Left lung (tissue), 10 donors: ENCODE measurements around the gene PTPN18. TPM values are rescaled to one million over a fixed set of nuclear protein-coding genes. Genes with fewer than 3 reads are reported as not detected.

ENCODE experiments used
- ATAC-seq: fragments of 200-7000 bp; cut with Tn5 transposase; one replicate; pipeline ENCODE4 v1.9.1; 2020; ENCODE audit warnings: moderate library complexity
- DNase-seq, 4 donors: peaks; one replicate each; pipeline ENCODE4 v3.0.0-alpha.2; 2013 to 2020
- H3K27ac ChIP-seq, 2 donors: fragments of 200-600 bp; sonication (generic) in 1 of 2; one replicate each; pipeline versions ENCODE4 v1.5.0 to v1.8.0; 2020 to 2021
- H3K27me3 ChIP-seq, 2 donors: fragments of 200-600 bp; sonication (generic) in 1 of 2; one replicate each; pipeline versions ENCODE4 v1.5.0 to v1.8.0; 2020 to 2021
- H3K36me3 ChIP-seq, 2 donors: fragments of 200-600 bp; sonication (generic) in 1 of 2; one replicate each; pipeline versions ENCODE4 v1.5.0 to v1.8.0; 2020 to 2021
- H3K4me1 ChIP-seq, 2 donors: fragments of 200-600 bp; one replicate each; pipeline ENCODE4 v1.8.0; 2021
- H3K4me3 ChIP-seq, 2 donors: fragments of 200-600 bp; sonication (generic) in 1 of 2; one replicate each; pipeline versions ENCODE4 v1.5.0 to v1.8.0; 2020 to 2021; ENCODE audit warnings: mild to moderate bottlenecking in 1 of 2
- H3K9me3 ChIP-seq, 2 donors: fragments of 200-600 bp; sonication (generic) in 1 of 2; one replicate each; pipeline versions ENCODE4 v1.5.0 to v1.8.0; 2020 to 2021
- CTCF ChIP-seq, 2 donors: fragments of 200-600 bp; sonication (generic) in 1 of 2; IDR thresholded peaks; one replicate each; pipeline versions ENCODE4 v1.5.0 to v1.8.0; 2021; ENCODE audit warnings: antibody characterized with exemption in 2 of 2
- intact Hi-C, 2 donors: fragments of 100-400 bp; cut with DNase I; formaldehyde crosslinking; loops; one replicate each; pipeline versions ENCODE4 v1.11.2 to v1.14.2; 2022
- polyA plus RNA-seq, 6 donors: library from polyadenylated mRNA; unstranded; fragments of 120-200 nt; gene quantifications; one replicate each; pipeline ENCODE4 v1.2.1, GENCODE V29; 2013; ENCODE audit not compliant: insufficient read length in 6 of 6
- total RNA-seq, 2 donors: library from RNA; stranded (reverse); fragmentation: NEBNext Ultra II Directional; extraction: Animal tissue kit (Norgen Biotek cat#: 25700); gene quantifications; one replicate each; pipeline ENCODE4 v1.2.1, GENCODE V29; 2021
- donor health status: DM: no; HTN: yes; CAD: no.
- donor health status: DM: no; HTN: no; CAD: no.

Gene PTPN18
- total and polyA plus RNA-seq, 8 donors, result 35.1 to 74.7 (median 40.1) TPM

- ATAC-seq, result no peak
- no peaks in the 10 kb centered on the region for H3K27me3 ChIP-seq
- intact Hi-C loops, result no loop called here
- peaks cover 15 to 55% of the 10 kb centered on the region in 2 donors for H3K4me1 ChIP-seq
- no peak for DNase-seq
- H3K36me3 ChIP-seq, result peaks cover 0 to 6% of the 10 kb centered on the region in 2 donors
- TF ChIP-seq CTCF (IDR thresholded peaks at IDR 0.05), result no peak
- H3K9me3 ChIP-seq, result no peaks in the 10 kb centered on the region
- no peak overlapping the region for H3K4me3 ChIP-seq
- H3K27ac ChIP-seq, result peak overlapping the region in 1 of 2 donors; percentile 42
Measured at GRCh38 chr2:130369311-130369964, 13.6 kb downstream of the PTPN18 start.

DNA sequence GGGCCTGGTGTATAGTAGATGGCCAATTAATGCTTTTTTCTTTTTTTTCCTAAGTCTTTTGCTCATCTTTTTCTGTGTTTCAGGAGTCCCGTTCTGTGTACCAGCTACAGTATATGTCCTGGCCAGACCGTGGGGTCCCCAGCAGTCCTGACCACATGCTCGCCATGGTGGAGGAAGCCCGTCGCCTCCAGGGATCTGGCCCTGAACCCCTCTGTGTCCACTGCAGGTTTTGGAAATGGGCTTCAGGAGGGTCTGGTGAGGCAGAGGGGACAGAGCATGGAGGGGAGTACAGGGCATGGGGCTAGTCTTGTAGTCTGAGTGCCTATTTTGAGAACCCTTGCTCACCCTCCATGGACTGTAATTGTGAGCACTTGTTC is 14.1 kb downstream of the PTPN18 start:
- peaks cover 19 to 60% of the 10 kb centered on the region in 2 donors for H3K4me1 ChIP-seq
- no peak for DNase-seq
- H3K36me3 ChIP-seq, result peaks cover 0 to 11% of the 10 kb centered on the region in 2 donors
- ATAC-seq, result no peak
- no peak for TF ChIP-seq CTCF (IDR thresholded peaks at IDR 0.05)
- peak overlapping the region in 1 of 2 donors; percentile 42 for H3K27ac ChIP-seq
- intact Hi-C loops, result no loop called here
- no peaks in the 10 kb centered on the region for H3K9me3 ChIP-seq
- H3K4me3 ChIP-seq, result no peak overlapping the region
- H3K27me3 ChIP-seq, result no peaks in the 10 kb centered on the region

GRCh38 chr2:130370490-130370889 is 14.6 kb downstream of the PTPN18 start:
- H3K27me3 ChIP-seq, result no peaks in the 10 kb centered on the region
- peaks cover 20 to 66% of the 10 kb centered on the region in 2 donors for H3K4me1 ChIP-seq
- intact Hi-C loops, result no loop called here
- no peak for TF ChIP-seq CTCF (IDR thresholded peaks at IDR 0.05)
- no peak for DNase-seq
- peaks cover 0 to 16% of the 10 kb centered on the region in 2 donors for H3K36me3 ChIP-seq
- no peaks in the 10 kb centered on the region for H3K9me3 ChIP-seq
- ATAC-seq, result no peak
- H3K4me3 ChIP-seq, result no peak overlapping the region
- H3K27ac ChIP-seq, result peak overlapping the region in 1 of 2 donors; percentile 95

DNA sequence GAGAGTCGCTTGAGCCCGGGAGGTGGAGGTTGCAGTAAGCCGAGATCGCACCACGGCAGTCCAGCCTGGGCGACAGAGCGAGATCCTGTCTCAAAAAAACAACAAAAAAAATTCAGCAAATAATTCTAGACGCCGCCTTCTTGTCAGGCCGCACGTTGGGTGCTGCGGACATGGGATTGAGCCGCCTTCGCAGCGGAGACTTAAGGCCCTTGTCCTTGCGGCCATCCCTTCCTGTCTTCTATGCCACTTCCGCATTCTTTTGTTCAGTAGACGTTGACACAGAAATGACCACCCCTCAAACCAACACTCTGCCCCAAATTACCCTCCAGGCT is 15.8 kb downstream of the PTPN18 start:
- ATAC-seq, result peak; percentile 43

More for the DNA sequence above, 15.8 kb downstream of the PTPN18 start:
- H3K27ac ChIP-seq, result peak overlapping the region; percentile 86 to 95
- peaks cover 0 to 25% of the 10 kb centered on the region in 2 donors for H3K36me3 ChIP-seq
- H3K4me3 ChIP-seq, result peak overlapping the region; percentile 72 to 92
- no peak for TF ChIP-seq CTCF (IDR thresholded peaks at IDR 0.05)
- H3K4me1 ChIP-seq, result peaks cover 20 to 73% of the 10 kb centered on the region in 2 donors
- H3K9me3 ChIP-seq, result no peaks in the 10 kb centered on the region
- intact Hi-C loops, result no loop called here
- no peaks in the 10 kb centered on the region for H3K27me3 ChIP-seq
- peak in 2 of 4 donors; percentile 42 to 52 for DNase-seq
